SK-N-SH treated with all-trans-retinoic acid at 6 μM for 48 hours (cell line): Measurements from ENCODE around the gene KIAA0753.

Source experiments
- CREB5 ChIP-seq: fragments of 250-450 bp; sonication (Bioruptor Pico); IDR thresholded peaks from 2 replicates; pipeline ENCODE4 v1.5.1; 2020; ENCODE audit warnings: low read depth, mild to moderate bottlenecking, moderate library complexity
- CSDC2 ChIP-seq: fragments of 250-450 bp; sonication (Bioruptor Pico); IDR thresholded peaks from 2 replicates; pipeline ENCODE4 v1.5.0; 2020; ENCODE audit warnings: mild to moderate bottlenecking, moderate library complexity
- ESRRG ChIP-seq: fragments of 250-450 bp; sonication (Bioruptor Pico); IDR thresholded peaks from 2 replicates; pipeline ENCODE4 v1.6.1; 2021; ENCODE audit warnings: mild to moderate bottlenecking
- PATZ1 ChIP-seq: fragments of 250-450 bp; sonication (Bioruptor Pico); IDR thresholded peaks from 2 replicates; pipeline ENCODE4 v1.8.0; 2020; ENCODE audit warnings: mild to moderate bottlenecking, moderate library complexity, borderline replicate concordance
- POU6F1 ChIP-seq: fragments of 250-450 bp; sonication (Bioruptor Pico); IDR thresholded peaks from 2 replicates; pipeline ENCODE4 v1.8.0; 2021; ENCODE audit warnings: low read depth, mild to moderate bottlenecking, moderate library complexity, borderline replicate concordance
- PPARA ChIP-seq: fragments of 250-450 bp; sonication (Bioruptor Pico); IDR thresholded peaks from 2 replicates; pipeline ENCODE4 v1.5.0; 2020; ENCODE audit warnings: mild to moderate bottlenecking, borderline replicate concordance
- TOX ChIP-seq: fragments of 250-450 bp; sonication (Bioruptor Pico); IDR thresholded peaks from 2 replicates; pipeline ENCODE4 v1.8.0; 2021; ENCODE audit warnings: mild to moderate bottlenecking, moderate library complexity, borderline replicate concordance
- ZC3H10 ChIP-seq: fragments of 250-450 bp; sonication (Bioruptor Pico); IDR thresholded peaks from 2 replicates; pipeline ENCODE4 v1.5.1; 2021; ENCODE audit warnings: mild to moderate bottlenecking, moderate library complexity
- ZFP3 ChIP-seq: fragments of 250-450 bp; sonication (Bioruptor Pico); IDR thresholded peaks from 2 replicates; pipeline ENCODE4 v1.5.0; 2020; ENCODE audit warnings: mild to moderate bottlenecking, moderate library complexity
- ZFP30 ChIP-seq: fragments of 450-650 bp; formaldehyde crosslinking; IDR thresholded peaks from 2 replicates; pipeline ENCODE4 v1.5.0; 2022; ENCODE audit warnings: mild to moderate bottlenecking, moderate library complexity
- ZNF70 ChIP-seq: fragments of 450-650 bp; formaldehyde crosslinking; IDR thresholded peaks from 2 replicates; pipeline ENCODE4 v1.5.0; 2020; ENCODE audit warnings: mild to moderate bottlenecking, moderate library complexity

DNA sequence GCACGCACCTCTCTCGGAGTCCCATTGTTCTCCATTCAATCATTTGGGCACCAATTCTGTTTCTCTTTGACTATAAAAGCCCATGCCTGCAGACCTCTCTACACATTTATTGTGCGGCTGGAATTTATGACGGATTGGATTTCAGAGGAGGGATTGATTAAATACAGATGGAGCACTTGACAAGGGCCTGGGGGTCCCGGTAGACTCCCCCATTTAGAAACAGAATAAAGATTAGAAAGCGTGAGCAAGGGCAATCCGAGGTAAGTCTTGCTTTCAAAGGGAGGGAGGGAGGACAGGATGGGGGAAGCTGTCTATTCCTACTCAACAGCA is 69.1 kb downstream of the KIAA0753 start:
- no peak for TF ChIP-seq ZNF70 (CRISPR knock-in tag)
- TF ChIP-seq ESRRG (CRISPR knock-in tag), result no peak
- TF ChIP-seq PATZ1 (CRISPR knock-in tag), result no peak
- no peak for TF ChIP-seq POU6F1 (CRISPR knock-in tag)
- TF ChIP-seq CREB5 (CRISPR knock-in tag), result no peak
- TF ChIP-seq ZFP30 (CRISPR knock-in tag), result no peak
- no peak for TF ChIP-seq TOX (CRISPR knock-in tag)
- TF ChIP-seq ZC3H10 (CRISPR knock-in tag), result no peak
- TF ChIP-seq CSDC2 (CRISPR knock-in tag), result no peak
- TF ChIP-seq ZFP3, result no peak
- TF ChIP-seq PPARA (CRISPR knock-in tag), result no peak
